Gastroesophageal sphincter (tissue), 3 donors: ENCODE results near the gene DST.

ENCODE experiments used
- CTCF ChIP-seq, 4 experiments: fragments of 200-600 bp in 2 of 4; fragments of 450-650 bp in 2 of 4; sonication (generic) in 1 of 4; IDR thresholded peaks; one replicate each; pipeline ENCODE4 v1.5.1; 2017 to 2019; ENCODE audit warnings: antibody characterized with exemption in 4 of 4, mild to moderate bottlenecking in 2 of 4, moderate library complexity in 2 of 4
- POLR2AphosphoS5 ChIP-seq: sonication (generic); formaldehyde crosslinking; IDR thresholded peaks from one replicate; pipeline ENCODE4 v1.6.1; 2017; ENCODE audit warnings: antibody characterized with exemption

GRCh38 chr6:56444855-56445254, 197.8 kb downstream of the DST start:
- TF ChIP-seq CTCF (IDR thresholded peaks at IDR 0.05), result no peak
- peak; percentile 82 for TF ChIP-seq POLR2AphosphoS5
